Left ventricle myocardium inferior (tissue), 1 donor: ENCODE measurements around the gene ATP6AP1. TPM values are rescaled to one million over a fixed set of nuclear protein-coding genes. Genes with fewer than 3 reads are reported as not detected.

Experiments used
- DNase-seq: peaks from one replicate; pipeline ENCODE4 v3.0.0-alpha.2; 2020
- H3K27ac ChIP-seq: fragments of 200-600 bp; replicated peaks from 2 replicates; pipeline ENCODE4 v1.8.0; 2021
- H3K27me3 ChIP-seq: fragments of 200-600 bp; 2 replicates; pipeline ENCODE4 v1.8.0; 2021; ENCODE audit warnings: low read depth
- H3K36me3 ChIP-seq: fragments of 200-600 bp; 2 replicates; pipeline ENCODE4 v1.8.0; 2021
- H3K4me1 ChIP-seq: fragments of 200-600 bp; 2 replicates; pipeline ENCODE4 v1.8.0; 2021
- H3K4me3 ChIP-seq: fragments of 200-600 bp; 2 replicates; pipeline ENCODE4 v1.8.0; 2021; ENCODE audit warnings: mild to moderate bottlenecking, moderate library complexity
- H3K9me3 ChIP-seq: fragments of 200-600 bp; replicated peaks from 2 replicates; pipeline ENCODE4 v1.8.0; 2021
- intact Hi-C: fragments of 100-400 bp; cut with micrococcal nuclease; formaldehyde crosslinking; loops from one replicate; pipeline ENCODE4 v1.11.0; 2022
- total RNA-seq: library from RNA; stranded (reverse); fragmentation: NEBNext Ultra II Directional; extraction: Animal tissue kit (Norgen Biotek cat#: 25700); gene quantifications from one replicate; pipeline ENCODE4 v1.2.1, GENCODE V29; 2021
- TF ChIP-seq, protein P1 (sequence below): fragments of 200-600 bp; IDR thresholded peaks from 2 replicates; pipeline ENCODE4 v1.8.0; 2021; ENCODE audit warnings: antibody characterized with exemption, mild to moderate bottlenecking, borderline replicate concordance
- donor health status: DM: no; HTN: yes; CAD: no; lungs with severe emphysema.

The ATP6AP1 gene
- total RNA-seq, 1 donor from 2014 or later: 84.1 TPM

DNA sequence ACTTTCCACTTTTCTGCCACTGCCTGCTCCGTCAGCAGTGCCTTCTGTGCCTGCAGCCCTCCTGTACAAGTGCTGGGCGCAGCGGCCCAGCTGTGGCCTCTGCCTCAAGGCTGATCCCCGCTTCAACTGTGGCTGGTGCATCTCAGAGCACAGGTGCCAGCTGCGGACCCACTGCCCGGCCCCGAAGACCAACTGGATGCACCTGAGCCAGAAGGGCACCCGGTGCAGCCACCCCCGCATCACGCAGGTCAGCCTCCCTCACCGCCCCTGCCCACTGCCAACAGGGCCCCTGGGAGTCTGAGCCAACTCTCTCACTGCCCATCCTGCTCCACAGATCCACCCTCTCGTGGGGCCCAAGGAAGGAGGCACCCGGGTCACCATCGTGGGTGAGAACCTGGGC lies 37.1 kb downstream of the ATP6AP1 start:
- H3K36me3 ChIP-seq: peaks cover 27% of the 10 kb centered on the region

DNA sequence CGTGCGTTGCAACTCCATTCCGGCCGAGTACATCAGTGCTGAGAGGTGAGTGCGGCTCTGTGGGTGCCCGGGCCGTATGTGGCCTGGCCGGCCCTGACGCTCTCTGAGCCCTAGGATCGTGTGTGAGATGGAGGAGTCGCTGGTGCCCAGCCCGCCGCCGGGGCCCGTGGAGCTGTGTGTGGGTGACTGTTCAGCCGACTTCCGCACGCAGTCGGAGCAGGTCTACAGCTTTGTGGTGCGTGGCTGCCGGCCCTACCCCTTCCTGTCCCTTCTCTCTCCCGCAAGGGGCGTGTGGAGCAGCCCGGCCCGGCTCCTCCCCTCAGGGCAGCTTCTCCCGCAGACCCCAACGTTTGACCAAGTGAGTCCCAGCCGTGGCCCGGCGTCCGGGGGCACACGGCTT lies 37.6 kb downstream of the ATP6AP1 start:
- Histone ChIP-seq H3K27me3 (no peaks in the 10 kb centered on the region), H3K4me3 (no peak overlapping the region), H3K27ac (no peak overlapping the region), H3K4me1 (no peaks in the 10 kb centered on the region), H3K9me3 (no peaks in the 10 kb centered on the region), H3K36me3 (peaks cover 28% of the 10 kb centered on the region)
- TF ChIP-seq, protein P1, sequence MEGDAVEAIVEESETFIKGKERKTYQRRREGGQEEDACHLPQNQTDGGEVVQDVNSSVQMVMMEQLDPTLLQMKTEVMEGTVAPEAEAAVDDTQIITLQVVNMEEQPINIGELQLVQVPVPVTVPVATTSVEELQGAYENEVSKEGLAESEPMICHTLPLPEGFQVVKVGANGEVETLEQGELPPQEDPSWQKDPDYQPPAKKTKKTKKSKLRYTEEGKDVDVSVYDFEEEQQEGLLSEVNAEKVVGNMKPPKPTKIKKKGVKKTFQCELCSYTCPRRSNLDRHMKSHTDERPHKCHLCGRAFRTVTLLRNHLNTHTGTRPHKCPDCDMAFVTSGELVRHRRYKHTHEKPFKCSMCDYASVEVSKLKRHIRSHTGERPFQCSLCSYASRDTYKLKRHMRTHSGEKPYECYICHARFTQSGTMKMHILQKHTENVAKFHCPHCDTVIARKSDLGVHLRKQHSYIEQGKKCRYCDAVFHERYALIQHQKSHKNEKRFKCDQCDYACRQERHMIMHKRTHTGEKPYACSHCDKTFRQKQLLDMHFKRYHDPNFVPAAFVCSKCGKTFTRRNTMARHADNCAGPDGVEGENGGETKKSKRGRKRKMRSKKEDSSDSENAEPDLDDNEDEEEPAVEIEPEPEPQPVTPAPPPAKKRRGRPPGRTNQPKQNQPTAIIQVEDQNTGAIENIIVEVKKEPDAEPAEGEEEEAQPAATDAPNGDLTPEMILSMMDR: no peak
- no peak for DNase-seq
- intact Hi-C loops: no loop called here

More for the DNA sequence above, 37.1 kb downstream of the ATP6AP1 start:
- H3K27me3 ChIP-seq: no peaks in the 10 kb centered on the region
- no peaks in the 10 kb centered on the region for H3K4me1 ChIP-seq
- no peak overlapping the region for H3K4me3 ChIP-seq
- TF ChIP-seq, protein P1: no peak
- no peak for DNase-seq
- no peaks in the 10 kb centered on the region for H3K9me3 ChIP-seq
- H3K27ac ChIP-seq: no peak overlapping the region
- intact Hi-C loops: no loop called here

DNA sequence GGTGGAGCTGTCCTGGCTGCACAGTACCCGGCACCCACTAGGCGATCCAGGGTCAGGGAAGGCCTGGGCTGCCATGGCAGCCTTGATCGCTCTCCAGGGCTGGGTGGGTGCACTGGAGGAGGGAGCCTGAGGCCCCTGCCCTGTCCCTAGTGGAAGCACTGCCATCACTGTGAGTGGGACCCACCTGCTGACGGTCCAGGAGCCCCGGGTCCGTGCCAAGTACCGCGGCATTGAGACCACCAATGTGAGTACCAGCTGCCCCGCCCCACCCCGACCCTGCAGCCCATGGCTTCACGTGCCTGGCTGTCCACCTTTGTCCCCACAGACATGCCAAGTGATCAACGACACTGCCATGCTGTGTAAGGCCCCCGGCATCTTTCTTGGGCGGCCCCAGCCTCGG lies 38.4 kb downstream of the ATP6AP1 start:
- no peak for DNase-seq
- H3K27ac ChIP-seq: no peak overlapping the region
- no peaks in the 10 kb centered on the region for H3K27me3 ChIP-seq
- TF ChIP-seq, protein P1: no peak
- peaks cover 28% of the 10 kb centered on the region for H3K36me3 ChIP-seq
- intact Hi-C loops: no loop called here
- no peaks in the 10 kb centered on the region for H3K4me1 ChIP-seq
- no peaks in the 10 kb centered on the region for H3K9me3 ChIP-seq
- no peak overlapping the region for H3K4me3 ChIP-seq

DNA sequence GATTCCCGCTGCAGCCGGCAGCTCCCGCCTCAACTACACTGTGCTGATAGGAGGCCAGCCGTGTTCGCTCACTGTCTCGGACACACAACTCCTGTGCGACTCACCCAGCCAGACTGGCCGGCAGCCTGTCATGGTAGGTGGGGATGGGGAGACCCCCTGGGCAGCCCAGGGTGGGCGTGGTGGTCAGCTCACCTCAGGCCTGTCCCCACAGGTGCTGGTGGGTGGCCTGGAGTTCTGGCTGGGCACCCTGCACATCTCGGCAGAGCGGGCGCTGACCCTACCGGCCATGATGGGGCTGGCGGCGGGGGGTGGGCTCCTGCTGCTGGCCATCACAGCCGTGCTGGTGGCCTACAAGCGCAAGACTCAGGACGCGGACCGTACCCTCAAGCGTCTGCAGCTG lies 39.1 kb downstream of the ATP6AP1 start:
- TF ChIP-seq, protein P1: no peak
- intact Hi-C loops: no loop called here
- Histone ChIP-seq H3K4me1 (no peaks in the 10 kb centered on the region), H3K27me3 (no peaks in the 10 kb centered on the region), H3K4me3 (no peak overlapping the region), H3K27ac (no peak overlapping the region), H3K36me3 (peaks cover 28% of the 10 kb centered on the region), H3K9me3 (no peaks in the 10 kb centered on the region)
- no peak for DNase-seq

DNA sequence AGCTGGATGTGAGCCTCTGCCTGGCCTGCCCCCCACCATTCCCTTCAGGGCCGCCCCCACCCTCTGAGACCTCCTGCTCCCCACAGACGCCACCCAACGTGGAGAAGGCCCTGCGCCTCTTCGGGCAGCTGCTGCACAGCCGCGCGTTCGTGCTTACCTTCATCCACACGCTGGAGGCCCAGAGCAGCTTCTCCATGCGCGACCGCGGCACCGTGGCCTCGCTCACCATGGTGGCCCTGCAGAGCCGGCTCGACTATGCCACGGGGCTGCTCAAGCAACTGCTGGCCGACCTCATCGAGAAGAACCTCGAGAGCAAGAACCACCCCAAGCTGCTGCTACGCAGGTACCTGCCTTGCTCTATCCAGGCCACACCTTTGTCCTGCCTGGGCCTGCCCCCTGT lies 39.7 kb downstream of the ATP6AP1 start:
- peaks cover 28% of the 10 kb centered on the region for H3K36me3 ChIP-seq
- no peak overlapping the region for H3K27ac ChIP-seq
- no peak overlapping the region for H3K4me3 ChIP-seq
- no peak for DNase-seq
- TF ChIP-seq, protein P1: no peak
- intact Hi-C loops: no loop called here
- no peaks in the 10 kb centered on the region for H3K27me3 ChIP-seq
- no peaks in the 10 kb centered on the region for H3K9me3 ChIP-seq
- no peaks in the 10 kb centered on the region for H3K4me1 ChIP-seq

DNA sequence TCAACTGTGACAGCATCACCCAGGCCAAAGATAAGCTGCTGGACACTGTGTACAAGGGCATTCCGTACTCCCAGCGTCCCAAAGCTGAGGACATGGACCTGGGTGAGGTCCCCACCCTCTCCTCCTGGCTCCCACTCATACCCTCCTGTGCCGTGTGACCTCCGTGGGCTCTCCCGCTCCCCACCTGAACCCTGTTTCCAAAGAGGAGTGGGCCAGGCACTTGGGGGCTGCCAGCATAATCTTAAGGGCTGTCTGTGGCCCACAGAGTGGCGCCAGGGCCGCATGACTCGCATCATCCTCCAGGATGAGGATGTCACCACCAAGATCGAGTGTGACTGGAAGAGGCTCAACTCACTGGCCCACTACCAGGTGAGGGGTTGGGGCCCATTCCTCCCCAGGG lies 40.6 kb downstream of the ATP6AP1 start:
- Histone ChIP-seq H3K4me1 (no peaks in the 10 kb centered on the region), H3K36me3 (peaks cover 24% of the 10 kb centered on the region), H3K4me3 (no peak overlapping the region), H3K9me3 (no peaks in the 10 kb centered on the region), H3K27me3 (no peaks in the 10 kb centered on the region), H3K27ac (no peak overlapping the region)
- TF ChIP-seq, protein P1: no peak
- intact Hi-C loops: no loop called here
- DNase-seq: no peak
